ENCODE results near the gene PANK4.
"Not testable (repeated sequence)": the region's sequence is repeated elsewhere in the genome, so short reads cannot be mapped to it uniquely, and the experiment has no call there.

PANK4 gene

DNA sequence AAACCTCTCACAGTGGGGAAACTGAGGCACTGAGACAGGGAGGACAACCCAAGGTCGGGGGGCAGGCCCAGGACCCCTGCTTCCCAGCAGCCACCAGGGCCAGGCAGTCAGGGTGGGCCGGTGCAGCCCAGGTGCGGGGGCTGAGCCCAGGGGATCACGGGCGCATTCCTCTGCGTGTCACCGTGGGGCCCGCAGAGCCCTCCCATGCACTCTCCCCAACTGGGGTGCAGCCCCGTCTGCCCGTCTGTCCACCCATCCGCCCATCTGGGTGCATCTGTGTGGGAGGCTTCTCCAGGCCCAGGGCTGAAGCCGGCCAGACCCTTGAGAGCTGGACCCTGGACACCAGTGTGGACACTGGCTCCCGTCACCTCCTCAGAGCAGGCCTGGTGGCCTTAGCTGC lies 53.2 kb downstream of the PANK4 start:
- DNase-seq, result no peak

- DNase-seq, result no peak
These were observed 53.7 kb downstream of the PANK4 start for GRCh38 chr1:2472561-2473177.

GRCh38 chr1:2472109-2472508 lies 54.3 kb downstream of the PANK4 start:
- no peak for DNase-seq

DNA sequence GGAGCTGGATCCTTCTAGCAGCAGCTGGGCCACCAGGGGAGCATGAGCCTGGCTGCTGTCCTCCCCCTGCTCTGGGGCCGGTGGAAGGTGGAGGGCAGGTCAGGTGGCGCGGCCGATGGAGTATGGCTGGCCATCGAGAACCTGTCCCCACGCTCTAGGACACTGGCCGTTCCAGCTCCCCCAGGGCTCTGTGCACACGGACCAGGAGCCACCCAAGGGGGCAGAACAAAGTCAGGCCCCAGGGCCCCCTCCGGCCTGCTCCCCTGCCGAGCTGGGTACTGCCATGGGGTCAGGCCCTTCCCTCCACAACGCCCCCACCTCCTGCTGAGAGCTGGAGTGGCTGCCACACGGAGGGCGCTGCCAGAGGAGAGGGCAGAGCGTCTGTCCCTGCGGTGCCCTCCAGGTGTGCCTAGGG lies 54.8 kb downstream of the PANK4 start:
- DNase-seq, result no peak

DNA sequence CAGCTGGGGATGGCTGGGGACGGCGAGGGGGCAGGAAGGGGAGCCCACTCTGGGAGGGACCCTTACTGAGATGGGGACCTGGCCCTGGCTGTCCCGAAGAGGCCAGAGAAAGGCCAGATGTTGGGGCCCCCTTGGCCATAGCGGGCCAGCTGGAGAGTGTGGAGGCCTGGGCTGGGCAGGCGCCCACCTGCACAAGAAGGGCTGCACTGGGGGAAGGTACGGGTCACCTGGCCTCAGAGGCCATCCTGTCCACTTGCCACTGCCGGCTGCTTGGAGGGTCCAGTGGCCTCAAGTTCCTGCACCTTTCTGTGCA lies 55.3 kb downstream of the PANK4 start:
- DNase-seq, result no peak

DNA sequence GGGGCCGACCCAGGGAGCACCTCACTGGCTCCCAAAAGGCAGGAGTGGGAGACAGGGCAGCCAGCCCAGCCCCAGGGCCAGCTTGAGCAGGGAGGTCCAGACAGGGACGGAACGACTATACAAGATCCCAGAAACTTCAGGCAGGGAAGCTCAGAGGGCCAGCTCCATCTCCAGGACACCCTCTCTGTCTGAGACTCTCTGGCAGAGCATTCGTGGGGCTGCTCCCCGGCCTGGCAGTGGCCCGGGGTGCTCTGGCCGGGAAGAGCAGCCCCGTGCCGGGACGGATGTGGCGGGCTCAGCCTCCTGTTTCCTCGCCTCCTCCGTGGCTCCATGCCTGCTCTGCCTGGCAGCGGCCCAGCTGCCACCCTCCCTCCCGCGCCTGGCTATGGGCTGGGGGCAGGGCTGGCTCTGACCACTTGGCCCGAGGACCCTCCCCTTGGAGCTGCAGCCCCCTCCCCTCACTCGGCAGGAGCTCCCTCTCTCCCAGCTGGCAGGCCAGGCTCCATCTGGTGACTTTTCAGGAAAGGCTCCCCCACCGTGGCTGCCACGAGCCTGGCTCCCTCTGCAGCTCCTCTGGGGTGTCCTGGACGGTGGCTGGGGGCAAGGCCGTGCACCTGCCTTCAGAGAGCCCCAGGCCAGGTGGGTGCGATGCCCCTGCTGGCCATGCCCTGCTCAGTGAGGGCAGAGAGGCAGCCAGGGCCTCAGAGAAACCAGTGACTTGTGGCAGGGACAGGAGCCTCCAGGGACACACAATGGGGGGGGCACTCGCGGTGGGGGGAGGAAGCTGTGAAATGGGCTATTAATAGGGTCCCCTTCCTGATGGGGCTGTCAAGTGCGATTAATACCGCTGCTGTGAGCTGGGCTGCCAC lies 55.9 kb downstream of the PANK4 start:
- no peak for DNase-seq

DNA sequence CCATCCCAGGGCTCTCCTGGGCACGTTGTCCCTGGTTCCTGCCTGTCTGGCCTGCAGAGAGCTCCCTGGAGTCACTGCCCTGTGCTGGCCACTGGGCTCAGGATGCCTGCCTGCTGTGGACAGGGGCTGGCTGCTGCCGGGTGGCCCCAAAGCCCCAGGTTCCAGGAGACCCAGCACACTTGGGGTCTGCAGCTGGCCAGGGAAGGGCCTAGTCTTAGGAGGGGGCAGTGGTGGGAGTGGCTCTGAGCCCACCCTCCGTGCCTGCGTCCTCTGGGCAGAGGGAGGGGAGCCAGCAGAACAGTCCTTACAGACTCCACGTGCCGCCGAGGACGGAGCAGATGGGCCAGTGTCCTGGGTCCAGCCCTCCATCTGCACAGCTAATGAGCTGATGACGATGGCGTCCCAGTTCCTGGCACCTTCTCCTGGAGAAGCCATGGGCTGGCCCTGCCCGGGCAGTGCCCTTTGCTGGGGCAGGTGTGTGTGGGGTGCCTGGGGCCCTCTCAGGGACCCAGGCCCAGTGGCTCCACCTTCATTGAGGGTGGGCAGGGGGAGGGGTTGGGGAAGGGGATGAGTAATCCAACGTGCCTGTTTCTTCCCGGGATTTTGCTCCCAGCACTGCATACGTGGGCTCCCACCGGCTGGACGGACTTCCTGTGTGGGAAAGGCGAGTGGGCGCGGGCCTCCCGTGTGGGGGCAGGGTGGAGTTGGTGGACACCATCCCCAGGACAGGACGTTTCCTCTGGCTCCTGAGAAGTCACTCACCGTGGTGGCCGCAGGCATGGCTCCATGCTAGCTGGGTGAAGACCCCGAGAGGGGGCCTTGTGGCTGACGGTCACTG lies 57.1 kb downstream of the PANK4 start:
- no peak for DNase-seq

- no peak for DNase-seq
These were observed 57.9 kb downstream of the PANK4 start for GRCh38 chr1:2468540-2468939.

DNA sequence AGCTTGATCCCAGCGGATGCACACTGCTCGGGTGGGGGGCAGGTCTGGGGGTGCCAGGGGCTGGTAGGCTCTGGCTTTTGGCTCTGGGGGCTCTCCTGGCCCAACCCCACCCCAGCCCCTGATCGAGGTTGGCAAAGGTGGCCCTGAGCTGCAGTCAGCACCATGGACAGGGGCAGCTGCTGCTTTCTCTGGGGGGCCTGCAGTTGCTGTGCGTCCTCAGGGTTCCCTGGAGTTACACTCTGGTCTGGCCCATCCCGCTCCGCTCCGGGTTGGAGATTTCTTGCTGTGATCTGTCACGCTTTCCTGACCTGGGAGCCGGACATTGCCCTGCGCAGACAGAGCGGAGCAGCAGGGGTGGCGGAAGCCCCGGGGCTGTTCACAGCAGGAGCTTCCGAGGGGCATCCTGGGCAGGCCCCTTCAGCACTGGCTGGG lies 58.3 kb downstream of the PANK4 start:
- no peak for DNase-seq

DNA sequence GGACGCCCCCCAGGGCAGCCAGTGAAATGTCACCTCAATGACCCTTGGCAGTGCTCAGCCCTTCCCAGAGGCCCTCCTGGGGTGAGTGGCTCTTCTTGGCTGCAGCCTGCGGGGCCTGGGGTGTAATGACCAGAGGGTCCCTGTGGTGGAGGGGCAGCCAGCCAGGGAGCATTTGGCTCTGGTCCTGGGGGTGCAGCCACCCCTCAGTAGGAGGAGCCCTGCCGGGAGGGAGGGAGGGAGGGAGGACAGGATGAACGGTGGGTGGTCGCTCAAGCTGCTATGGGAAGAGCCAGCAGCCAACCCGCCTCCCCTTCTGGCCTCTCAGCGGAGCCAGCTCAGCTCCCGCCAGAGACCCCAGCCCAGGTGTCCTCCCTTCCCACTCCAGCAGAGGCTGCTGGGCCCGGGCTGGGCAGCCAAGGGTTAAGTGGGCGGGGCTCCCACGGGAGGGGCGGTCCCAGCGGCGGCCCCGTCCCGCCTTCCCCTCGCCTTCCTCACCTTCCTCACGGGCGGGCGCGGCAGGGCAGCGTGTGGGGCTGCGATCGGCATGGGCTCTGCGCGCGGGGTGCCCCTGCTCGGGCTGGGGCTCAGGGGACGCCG lies 59.3 kb downstream of the PANK4 start:
- peak; percentile 16 for DNase-seq

DNA sequence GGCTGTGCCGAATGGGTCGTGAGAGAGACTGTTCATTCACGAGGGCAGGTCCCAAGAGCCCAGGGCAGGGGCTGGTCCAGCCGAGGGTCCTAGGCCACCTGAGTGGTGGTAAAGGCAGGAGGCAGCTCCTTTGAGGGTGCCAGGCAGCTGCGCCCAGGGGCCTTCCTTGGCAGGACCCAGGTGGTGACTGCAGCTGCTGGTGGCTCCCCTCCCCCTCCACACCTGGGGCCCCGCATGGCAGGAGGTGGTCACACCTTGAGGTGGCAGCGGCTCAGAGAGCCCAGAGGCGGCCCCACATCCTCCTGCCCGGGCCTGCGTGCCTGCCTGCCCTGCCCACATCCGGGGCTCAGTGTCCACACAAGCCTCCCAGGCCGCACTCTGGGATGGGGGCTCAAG lies 60.1 kb downstream of the PANK4 start:
- DNase-seq, result no peak

- peak; percentile 29 for DNase-seq
These were observed 60.8 kb downstream of the PANK4 start for GRCh38 chr1:2465371-2466269.

GRCh38 chr1:2463396-2463795 lies 63.0 kb downstream of the PANK4 start:
- no peak for DNase-seq

- DNase-seq, result no peak
These were observed 63.6 kb downstream of the PANK4 start for GRCh38 chr1:2462819-2463218.

DNA sequence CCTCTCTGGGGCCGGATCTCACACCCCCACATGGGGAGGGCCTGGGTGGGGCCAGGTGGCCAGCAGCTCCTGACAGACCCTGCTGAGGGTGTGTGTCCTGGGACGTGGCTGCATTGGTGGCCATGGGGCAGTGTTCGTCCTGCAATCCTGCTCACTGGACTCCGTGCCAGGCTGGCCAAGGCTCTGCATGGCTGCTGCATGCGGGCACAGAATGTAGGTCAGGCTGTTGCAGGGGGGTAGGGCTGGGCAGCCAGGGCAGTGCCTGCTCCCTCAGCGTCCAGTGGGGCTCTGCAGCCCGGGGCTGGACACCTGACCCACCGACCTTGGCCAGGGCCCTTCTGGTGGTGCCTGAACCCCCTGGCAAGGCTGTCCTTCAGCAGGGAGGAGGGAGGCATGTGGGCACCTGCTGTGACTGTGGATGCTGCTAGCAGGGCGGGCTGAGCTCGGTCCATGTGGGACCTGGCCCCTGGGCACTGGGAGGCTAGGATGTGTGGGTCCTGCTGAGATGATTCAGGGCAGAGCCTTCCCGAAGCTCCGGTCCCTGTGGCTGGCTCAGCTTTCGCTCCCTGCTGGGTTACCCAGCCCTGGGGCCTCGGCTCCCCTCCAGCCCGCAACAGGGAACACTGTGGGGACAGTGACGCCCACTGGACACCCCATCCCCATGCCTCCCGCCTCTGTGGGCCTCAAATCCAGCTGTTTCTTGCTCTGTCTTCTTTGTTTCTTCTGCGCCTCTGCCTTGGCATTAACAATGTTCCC lies 65.2 kb downstream of the PANK4 start:
- no peak for DNase-seq

- DNase-seq, result no peak
These were observed 66.2 kb downstream of the PANK4 start for GRCh38 chr1:2460203-2460602.

- DNase-seq, result no peak
These were observed 66.6 kb downstream of the PANK4 start for GRCh38 chr1:2459757-2460156.

DNA sequence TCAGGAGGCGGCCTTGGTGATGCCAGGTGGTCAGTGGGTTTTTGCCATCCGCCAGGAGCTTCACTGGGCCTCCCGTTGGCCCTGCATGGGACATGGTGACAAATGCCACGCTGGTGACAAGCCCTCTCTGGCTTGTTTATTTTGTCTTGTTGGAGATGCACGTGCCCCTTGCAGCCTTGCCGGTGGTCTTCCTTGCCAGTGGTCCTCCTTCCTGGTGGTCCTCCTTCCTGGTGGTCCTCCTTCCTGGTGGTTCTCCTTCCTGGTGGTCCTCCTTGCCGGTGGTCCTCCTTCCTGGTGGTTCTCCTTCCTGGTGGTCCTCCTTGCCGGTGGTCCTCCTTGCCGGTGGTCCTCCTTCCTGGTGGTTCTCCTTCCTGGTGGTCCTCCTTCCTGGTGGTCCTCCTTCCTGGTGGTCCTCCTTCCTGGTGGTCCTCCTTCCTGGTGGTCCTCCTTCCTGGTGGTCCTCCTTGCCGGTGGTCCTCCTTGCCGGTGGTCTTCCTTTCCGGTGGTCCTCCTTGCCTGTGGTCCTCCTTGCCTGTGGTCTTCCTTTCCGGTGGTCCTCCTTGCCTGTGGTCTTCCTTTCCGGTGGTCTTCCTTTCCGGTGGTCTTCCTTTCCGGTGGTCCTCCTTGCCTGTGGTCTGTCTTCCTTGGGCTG lies 67.2 kb downstream of the PANK4 start:
- DNase-seq, result not testable (repeated sequence)

DNA sequence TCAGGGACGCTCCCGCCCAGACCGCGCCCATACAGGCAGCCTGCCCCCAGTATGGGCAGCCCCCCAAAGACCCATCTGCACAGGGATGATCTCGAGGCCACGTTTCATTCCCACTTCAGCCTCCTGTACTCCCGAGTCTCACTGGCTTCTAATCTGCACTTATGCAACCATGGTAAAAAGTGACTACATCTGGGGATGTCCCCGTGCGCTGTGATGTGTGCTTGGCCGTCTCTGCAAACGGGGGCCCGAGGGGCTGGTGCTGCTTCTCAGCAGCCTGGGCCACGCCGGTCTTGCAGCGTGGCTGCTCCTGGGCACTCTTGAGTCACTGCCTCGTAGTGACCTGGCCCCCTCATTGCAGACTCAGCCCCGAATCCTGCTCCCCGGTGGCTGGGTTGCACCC lies 67.7 kb downstream of the PANK4 start:
- no peak for DNase-seq

Data from NCI-H1436 (cell line).